OCI-LY3 (cell line): ENCODE data around the gene ACSM5.

Source experiments
- CTCF ChIP-seq: fragments of 200-600, 300-600 bp; sonication (generic); IDR thresholded peaks from 2 replicates; pipeline ENCODE4 v1.5.1; 2014; ENCODE audit warnings: antibody characterized with exemption, low read length, low read depth
- EZH2phosphoT487 ChIP-seq: fragments of 200-600 bp; shearing (Covaris generic); IDR thresholded peaks from 2 replicates; pipeline ENCODE4 v1.6.1; 2018; ENCODE audit warnings: antibody characterized with exemption, mixed run types, low read depth

GRCh38 chr16:20411055-20411454, 1.7 kb downstream of the ACSM5 start:
- TF ChIP-seq CTCF = no peak
- TF ChIP-seq EZH2phosphoT487 = no peak
